HL-60 (cell line): ENCODE measurements around the gene PPME1.

Source experiments
- GABPA ChIP-seq: IDR thresholded peaks from 2 replicates; pipeline ENCODE4 v1.6.1; 2012; ENCODE audit warnings: low read depth
- TF ChIP-seq, protein P1 (sequence below): IDR thresholded peaks from one replicate; pipeline ENCODE4 v1.5.1; 2011; ENCODE audit warnings: low read length, control low read depth, inconsistent platforms; ENCODE audit not compliant: insufficient read depth

DNA sequence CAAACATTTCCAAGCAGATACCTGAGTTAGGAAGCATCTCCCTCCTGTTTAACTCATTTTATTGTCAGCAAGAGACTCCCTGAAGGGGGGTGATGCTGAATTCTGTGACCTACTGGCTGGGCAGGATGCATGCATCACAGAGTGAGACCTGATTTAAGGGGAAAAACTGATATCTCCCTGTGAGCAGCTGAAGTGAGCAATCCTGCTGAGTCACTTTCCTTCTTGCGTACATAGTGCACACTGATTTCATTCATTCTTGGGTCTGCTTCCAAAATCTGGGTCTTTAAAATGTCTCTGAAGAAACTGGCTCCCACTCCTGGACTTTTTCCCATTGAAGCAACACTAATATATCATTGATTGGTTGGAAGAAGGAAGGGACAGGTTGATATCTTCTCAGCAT lies 117.1 kb downstream of the PPME1 start:
- TF ChIP-seq, protein P1, sequence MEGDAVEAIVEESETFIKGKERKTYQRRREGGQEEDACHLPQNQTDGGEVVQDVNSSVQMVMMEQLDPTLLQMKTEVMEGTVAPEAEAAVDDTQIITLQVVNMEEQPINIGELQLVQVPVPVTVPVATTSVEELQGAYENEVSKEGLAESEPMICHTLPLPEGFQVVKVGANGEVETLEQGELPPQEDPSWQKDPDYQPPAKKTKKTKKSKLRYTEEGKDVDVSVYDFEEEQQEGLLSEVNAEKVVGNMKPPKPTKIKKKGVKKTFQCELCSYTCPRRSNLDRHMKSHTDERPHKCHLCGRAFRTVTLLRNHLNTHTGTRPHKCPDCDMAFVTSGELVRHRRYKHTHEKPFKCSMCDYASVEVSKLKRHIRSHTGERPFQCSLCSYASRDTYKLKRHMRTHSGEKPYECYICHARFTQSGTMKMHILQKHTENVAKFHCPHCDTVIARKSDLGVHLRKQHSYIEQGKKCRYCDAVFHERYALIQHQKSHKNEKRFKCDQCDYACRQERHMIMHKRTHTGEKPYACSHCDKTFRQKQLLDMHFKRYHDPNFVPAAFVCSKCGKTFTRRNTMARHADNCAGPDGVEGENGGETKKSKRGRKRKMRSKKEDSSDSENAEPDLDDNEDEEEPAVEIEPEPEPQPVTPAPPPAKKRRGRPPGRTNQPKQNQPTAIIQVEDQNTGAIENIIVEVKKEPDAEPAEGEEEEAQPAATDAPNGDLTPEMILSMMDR = no peak
- no peak for TF ChIP-seq GABPA
